ENCODE data around the gene VSIG2.

VSIG2 gene

GRCh38 chr11:124724979-124725718, 26.9 kb downstream of the VSIG2 start:
- DNase-seq (ENCODE audit: low read depth), result no peak

- DNase-seq (ENCODE audit: low read depth), result no peak
Measured at GRCh38 chr11:124722176-124722575, 29.9 kb downstream of the VSIG2 start.

- DNase-seq (ENCODE audit: low read depth), result no peak
Measured at GRCh38 chr11:124719534-124719933, 32.5 kb downstream of the VSIG2 start.

GRCh38 chr11:124718801-124719200, 33.3 kb downstream of the VSIG2 start:
- DNase-seq (ENCODE audit: low read depth), result no peak

GRCh38 chr11:124717786-124718651, 34.0 kb downstream of the VSIG2 start:
- DNase-seq (ENCODE audit: low read depth), result peak; percentile 4

- DNase-seq (ENCODE audit: low read depth), result no peak
Measured at GRCh38 chr11:124717421-124717785, 34.7 kb downstream of the VSIG2 start.

GRCh38 chr11:124716591-124716990, 35.5 kb downstream of the VSIG2 start:
- DNase-seq (ENCODE audit: low read depth), result no peak

GRCh38 chr11:124712392-124712791, 39.7 kb downstream of the VSIG2 start:
- DNase-seq (ENCODE audit: low read depth), result no peak

- no peak for DNase-seq (ENCODE audit: low read depth)
Measured at GRCh38 chr11:124707829-124708228, 44.2 kb downstream of the VSIG2 start.

- no peak for DNase-seq (ENCODE audit: low read depth)
Measured at GRCh38 chr11:124700028-124700427, 52.0 kb downstream of the VSIG2 start.

- DNase-seq (ENCODE audit: low read depth), result no peak
Measured at GRCh38 chr11:124699547-124699946, 52.5 kb downstream of the VSIG2 start.
